ENCODE measurements around the gene MND1. TPM values are rescaled to one million over a fixed set of nuclear protein-coding genes. Genes with fewer than 3 reads are reported as not detected.

Gene MND1
- total RNA-seq, 1 experiment from 2014 or later, result 21.8 TPM

- CTCF ChIA-PET, result no interaction called here
- no peak for TF ChIP-seq CTCF (IDR thresholded peaks at IDR 0.05; ENCODE audit: insufficient read depth in 1 of 2, low read depth in 1 of 2, low read length in 1 of 2, severe bottlenecking in 1 of 2, unreplicated experiment in 1 of 2)
- POLR2A ChIA-PET, result no interaction called here
- Mint-ChIP-seq H3K4me1 (ENCODE audit: low read depth, unreplicated experiment) (peaks cover 20% of the 10 kb centered on the region), H3K27me3 (ENCODE audit: insufficient read depth, unreplicated experiment) (no peaks in the 10 kb centered on the region), H3K36me3 (ENCODE audit: insufficient read depth, unreplicated experiment) (peaks cover 5% of the 10 kb centered on the region), H3K9me3 (ENCODE audit: unreplicated experiment) (no peaks in the 10 kb centered on the region), H3K27ac (ENCODE audit: unreplicated experiment) (no peak overlapping the region), H3K4me3 (ENCODE audit: unreplicated experiment) (no peak overlapping the region)
- DNase-seq, result no peak
- Histone ChIP-seq H3K9me3 (no peaks in the 10 kb centered on the region), H3K36me3 (ENCODE audit: control insufficient read depth, insufficient read depth, low read length) (no peaks in the 10 kb centered on the region), H3K4me1 (peaks cover 17% of the 10 kb centered on the region), H3K27me3 (replicated peaks; ENCODE audit: control insufficient read depth, insufficient read depth, low read length) (no peaks in the 10 kb centered on the region), H3K4me3 (ENCODE audit: low read depth, low read length) (no peak overlapping the region)
- intact Hi-C loops (cut with micrococcal nuclease; ENCODE audit: unreplicated experiment), result no loop called here
- BruUV-seq (replicated peaks), result no TSS peak
Measured at GRCh38 chr4:153349206-153349805, 4.8 kb downstream of the MND1 start.

DNA sequence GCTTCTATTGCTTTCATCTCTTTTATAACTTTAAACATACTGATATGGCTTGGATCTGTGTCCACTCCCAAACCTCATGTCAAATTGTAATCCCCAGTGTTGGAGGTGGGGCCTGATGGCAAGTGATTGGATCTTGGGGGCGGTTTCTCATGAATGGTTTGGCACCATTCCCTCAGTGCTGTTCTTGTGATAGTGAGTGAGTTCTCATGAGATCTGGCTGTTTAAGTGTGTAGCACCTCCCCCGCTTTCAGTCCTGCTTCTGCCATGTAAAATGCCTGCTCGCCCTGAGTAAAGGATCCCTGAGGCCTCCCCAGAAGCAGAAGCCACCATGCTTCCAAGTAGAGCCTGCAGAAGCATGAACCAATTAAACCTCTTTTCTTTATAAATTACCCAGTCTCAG lies 17.7 kb downstream of the MND1 start:
- H3K27me3 ChIP-seq (replicated peaks; ENCODE audit: control insufficient read depth, insufficient read depth, low read length), result no peaks in the 10 kb centered on the region
- H3K4me3 ChIP-seq (ENCODE audit: low read depth, low read length), result no peak overlapping the region
- no peak for DNase-seq
- H3K4me1 ChIP-seq, result no peaks in the 10 kb centered on the region
- H3K27me3 Mint-ChIP-seq (ENCODE audit: insufficient read depth, unreplicated experiment), result no peaks in the 10 kb centered on the region
- no peaks in the 10 kb centered on the region for H3K9me3 ChIP-seq
- TF ChIP-seq CTCF (IDR thresholded peaks at IDR 0.05; ENCODE audit: insufficient read depth in 1 of 2, low read depth in 1 of 2, low read length in 1 of 2, severe bottlenecking in 1 of 2, unreplicated experiment in 1 of 2), result no peak
- no peaks in the 10 kb centered on the region for H3K9me3 Mint-ChIP-seq (ENCODE audit: unreplicated experiment)
- POLR2A ChIA-PET, result no interaction called here
- no TSS peak for BruUV-seq (replicated peaks)
- no peak overlapping the region for H3K4me3 Mint-ChIP-seq (ENCODE audit: unreplicated experiment)
- H3K27ac Mint-ChIP-seq (ENCODE audit: unreplicated experiment), result no peak overlapping the region
- peaks cover 27% of the 10 kb centered on the region for H3K36me3 Mint-ChIP-seq (ENCODE audit: insufficient read depth, unreplicated experiment)
- intact Hi-C loops (cut with micrococcal nuclease; ENCODE audit: unreplicated experiment), result no loop called here
- CTCF ChIA-PET, result no interaction called here
- H3K36me3 ChIP-seq (ENCODE audit: control insufficient read depth, insufficient read depth, low read length), result no peaks in the 10 kb centered on the region
- H3K4me1 Mint-ChIP-seq (ENCODE audit: low read depth, unreplicated experiment), result peaks cover 7% of the 10 kb centered on the region

DNA sequence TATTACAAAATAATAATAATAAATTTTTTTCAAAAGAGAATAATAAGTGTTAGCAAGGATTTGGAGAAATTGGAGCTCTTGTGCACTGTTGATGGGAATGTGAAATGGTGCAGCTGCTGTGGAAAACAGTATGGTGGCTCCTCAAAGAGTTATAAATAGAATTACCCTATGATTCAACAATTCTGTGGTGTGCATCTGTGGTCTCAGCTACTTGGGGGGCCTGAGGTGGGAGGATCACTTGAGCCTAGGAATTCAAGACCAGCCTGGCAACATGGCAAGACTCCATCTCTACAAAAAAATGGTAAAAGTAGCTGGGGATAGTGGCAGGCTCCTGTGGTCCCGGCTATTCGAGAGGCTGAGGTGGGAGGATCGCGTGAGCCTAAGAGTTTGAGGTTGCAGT lies 19.6 kb downstream of the MND1 start:
- no peaks in the 10 kb centered on the region for H3K36me3 ChIP-seq (ENCODE audit: control insufficient read depth, insufficient read depth, low read length)
- no peak for TF ChIP-seq CTCF (IDR thresholded peaks at IDR 0.05; ENCODE audit: insufficient read depth in 1 of 2, low read depth in 1 of 2, low read length in 1 of 2, severe bottlenecking in 1 of 2, unreplicated experiment in 1 of 2)
- BruUV-seq (replicated peaks), result no TSS peak
- DNase-seq, result no peak
- ChIA-PET POLR2A (no interaction called here), CTCF (no interaction called here)
- H3K9me3 Mint-ChIP-seq (ENCODE audit: unreplicated experiment), result no peaks in the 10 kb centered on the region
- H3K4me3 Mint-ChIP-seq (ENCODE audit: unreplicated experiment), result no peak overlapping the region
- H3K4me3 ChIP-seq (ENCODE audit: low read depth, low read length), result no peak overlapping the region
- H3K9me3 ChIP-seq, result no peaks in the 10 kb centered on the region
- peaks cover 7% of the 10 kb centered on the region for H3K4me1 Mint-ChIP-seq (ENCODE audit: low read depth, unreplicated experiment)
- no peaks in the 10 kb centered on the region for H3K4me1 ChIP-seq
- H3K36me3 Mint-ChIP-seq (ENCODE audit: insufficient read depth, unreplicated experiment), result peaks cover 23% of the 10 kb centered on the region
- intact Hi-C loops (cut with micrococcal nuclease; ENCODE audit: unreplicated experiment), result no loop called here
- H3K27me3 Mint-ChIP-seq (ENCODE audit: insufficient read depth, unreplicated experiment), result no peaks in the 10 kb centered on the region
- H3K27me3 ChIP-seq (replicated peaks; ENCODE audit: control insufficient read depth, insufficient read depth, low read length), result no peaks in the 10 kb centered on the region
- no peak overlapping the region for H3K27ac Mint-ChIP-seq (ENCODE audit: unreplicated experiment)
